Breast epithelium (tissue), 3 donors: ENCODE results near the gene GATC.
"Not testable (repeated sequence)": the region's sequence is repeated elsewhere in the genome, so short reads cannot be mapped to it uniquely, and the experiment has no call there.

Experiments used
- POLR2A ChIP-seq: fragments of 450-650 bp; IDR thresholded peaks from one replicate; pipeline ENCODE4 v1.6.1; 2016; ENCODE audit warnings: antibody characterized with exemption, mild to moderate bottlenecking, moderate library complexity
- POLR2AphosphoS5 ChIP-seq, 3 donors: sonication (generic); formaldehyde crosslinking; IDR thresholded peaks; one replicate each; pipeline ENCODE4 v1.6.1; 2017; ENCODE audit warnings: antibody characterized with exemption in 3 of 3
- TF ChIP-seq, protein P1 (sequence below), 3 donors: fragments of 450-650 bp; IDR thresholded peaks; one replicate each; pipeline ENCODE4 v1.5.1; 2016 to 2017; ENCODE audit warnings: antibody characterized with exemption in 3 of 3, mild to moderate bottlenecking in 3 of 3, moderate library complexity in 3 of 3

DNA sequence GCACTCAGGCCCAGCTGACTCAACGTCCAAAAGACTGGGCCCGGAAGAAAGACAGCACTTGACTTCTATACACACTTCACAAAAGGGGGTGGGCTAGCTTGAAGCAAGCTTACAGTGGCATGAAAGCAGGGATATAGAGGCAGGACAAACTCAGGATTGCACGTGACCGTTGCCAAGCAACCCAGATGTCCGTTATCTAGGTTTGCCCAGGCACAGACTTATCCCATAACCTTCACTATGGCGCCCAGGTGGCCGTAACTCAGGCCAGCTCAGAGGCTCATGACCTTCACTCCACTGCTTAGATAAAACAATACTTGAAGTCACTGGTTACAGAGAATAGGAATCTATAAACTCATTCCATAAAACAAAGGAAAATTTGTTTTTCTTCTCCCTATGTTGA, 41.3 kb downstream of the GATC start:
- not testable (repeated sequence) for TF ChIP-seq POLR2A; POLR2AphosphoS5 (IDR thresholded peaks at IDR 0.05)
- TF ChIP-seq, protein P1, sequence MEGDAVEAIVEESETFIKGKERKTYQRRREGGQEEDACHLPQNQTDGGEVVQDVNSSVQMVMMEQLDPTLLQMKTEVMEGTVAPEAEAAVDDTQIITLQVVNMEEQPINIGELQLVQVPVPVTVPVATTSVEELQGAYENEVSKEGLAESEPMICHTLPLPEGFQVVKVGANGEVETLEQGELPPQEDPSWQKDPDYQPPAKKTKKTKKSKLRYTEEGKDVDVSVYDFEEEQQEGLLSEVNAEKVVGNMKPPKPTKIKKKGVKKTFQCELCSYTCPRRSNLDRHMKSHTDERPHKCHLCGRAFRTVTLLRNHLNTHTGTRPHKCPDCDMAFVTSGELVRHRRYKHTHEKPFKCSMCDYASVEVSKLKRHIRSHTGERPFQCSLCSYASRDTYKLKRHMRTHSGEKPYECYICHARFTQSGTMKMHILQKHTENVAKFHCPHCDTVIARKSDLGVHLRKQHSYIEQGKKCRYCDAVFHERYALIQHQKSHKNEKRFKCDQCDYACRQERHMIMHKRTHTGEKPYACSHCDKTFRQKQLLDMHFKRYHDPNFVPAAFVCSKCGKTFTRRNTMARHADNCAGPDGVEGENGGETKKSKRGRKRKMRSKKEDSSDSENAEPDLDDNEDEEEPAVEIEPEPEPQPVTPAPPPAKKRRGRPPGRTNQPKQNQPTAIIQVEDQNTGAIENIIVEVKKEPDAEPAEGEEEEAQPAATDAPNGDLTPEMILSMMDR (IDR thresholded peaks at IDR 0.05) = not testable (repeated sequence)
